Keratinocyte (primary cell): ENCODE results near the gene NDUFA13. TPM values are rescaled to one million over a fixed set of nuclear protein-coding genes. Genes with fewer than 3 reads are reported as not detected.

Experiments used
- DNase-seq: peaks from one replicate; pipeline ENCODE4 v3.0.0-alpha.2; 2011; ENCODE audit warnings: low read depth, missing footprints, low spot score
- FAIRE-seq: peaks from 2 replicates; lab custom pipeline; 2011; peaks lifted over from hg19 to GRCh38; lab: Jason Lieb, UNC
- H2AFZ ChIP-seq: 2 replicates; pipeline ENCODE4 v1.6.0; 2012; ENCODE audit warnings: low read length, control low read depth, inconsistent platforms; ENCODE audit not compliant: control insufficient read depth
- H3K27ac ChIP-seq: 2 replicates; pipeline ENCODE4 v1.5.1; 2011; ENCODE audit warnings: low read length; ENCODE audit not compliant: control insufficient read depth, insufficient read depth
- H3K27me3 ChIP-seq: 3 replicates; pipeline ENCODE4 v1.6.0; 2011; ENCODE audit warnings: low read length; ENCODE audit not compliant: control insufficient read depth, insufficient read depth; ENCODE audit errors: extremely low read depth
- H3K36me3 ChIP-seq, 2 experiments: 2 replicates in 1 of 2; 3 replicates in 1 of 2; pipeline ENCODE4 v1.5.1; 2011; ENCODE audit warnings: low read length in 2 of 2, mild to moderate bottlenecking in 1 of 2; ENCODE audit not compliant: control insufficient read depth in 2 of 2, insufficient read depth in 2 of 2; ENCODE audit errors: extremely low read depth in 1 of 2
- H3K4me1 ChIP-seq: 3 replicates; pipeline ENCODE4 v1.5.1; 2011; ENCODE audit warnings: low read length; ENCODE audit not compliant: control insufficient read depth, insufficient read depth; ENCODE audit errors: extremely low read depth
- H3K4me2 ChIP-seq: 3 replicates; pipeline ENCODE4 v1.6.0; 2011; ENCODE audit warnings: low read depth, low read length; ENCODE audit not compliant: control insufficient read depth, insufficient read depth; ENCODE audit errors: extremely low read depth
- H3K4me3 ChIP-seq, 3 experiments: fragments of 200-600 bp in 1 of 3; sonication (generic) in 1 of 3; 2 replicates in 2 of 3; 3 replicates in 1 of 3; pipeline ENCODE4 v1.5.1; 2011 to 2016; ENCODE audit warnings: low read length in 3 of 3, mild to moderate bottlenecking in 3 of 3, control low read depth in 2 of 3, inconsistent platforms in 1 of 3, low read depth in 1 of 3, mixed read lengths in 1 of 3, mixed run types in 1 of 3, moderate library complexity in 1 of 3; ENCODE audit not compliant: control insufficient read depth in 2 of 3, insufficient read depth in 2 of 3; ENCODE audit errors: extremely low read depth in 1 of 3
- H3K79me2 ChIP-seq: 2 replicates; pipeline ENCODE4 v1.6.0; 2012; ENCODE audit warnings: low read length; ENCODE audit not compliant: control insufficient read depth, insufficient read depth
- H3K9ac ChIP-seq: 3 replicates; pipeline ENCODE4 v1.6.0; 2011; ENCODE audit warnings: low read length; ENCODE audit not compliant: control insufficient read depth, insufficient read depth; ENCODE audit errors: extremely low read depth
- H3K9me1 ChIP-seq: 3 replicates; pipeline ENCODE4 v1.6.0; 2011; ENCODE audit warnings: low read length; ENCODE audit not compliant: control insufficient read depth, insufficient read depth; ENCODE audit errors: extremely low read depth
- H3K9me3 ChIP-seq: 2 replicates; pipeline ENCODE4 v1.5.1; 2012; ENCODE audit warnings: low read depth, low read length; ENCODE audit not compliant: control insufficient read depth
- H4K20me1 ChIP-seq: 3 replicates; pipeline ENCODE4 v1.6.0; 2011; ENCODE audit warnings: low read length; ENCODE audit not compliant: control insufficient read depth, insufficient read depth; ENCODE audit errors: extremely low read depth
- EZH2 ChIP-seq: IDR thresholded peaks from one replicate; pipeline ENCODE4 v1.6.1; 2012; ENCODE audit warnings: inconsistent platforms, mild to moderate bottlenecking, low read length, moderate library complexity
- dilution Hi-C: fragments of 300-500 bp; cut with MboI; formaldehyde crosslinking; loops from one replicate; pipeline ENCODE4 v1.7.0; 2020; ENCODE audit warnings: low sequenced_read_pairs; ENCODE audit not compliant: extremely low pct_ligation_motif_present
- polyA plus RNA-seq, 5 experiments: library from polyadenylated mRNA; depleted of rRNA in 3 of 5; stranded (reverse) in 3 of 5; stranded (forward) in 1 of 5; unstranded in 1 of 5; fragments of >200 nt; gene quantifications; 1 replicate in 1 of 5; 2 replicates in 3 of 5; 3 replicates in 1 of 5; pipeline versions ENCODE4 v1.2.1 to v1.2.3, GENCODE V29; 2011 to 2012; ENCODE audit warnings: missing spikeins in 2 of 5, low read depth in 1 of 5, low replicate concordance in 1 of 5
- TF ChIP-seq, protein P1 (sequence below), 3 experiments: IDR thresholded peaks in 1 of 3; conservative IDR thresholded peaks in 1 of 3; optimal IDR thresholded peaks in 1 of 3; 2 replicates in 2 of 3; 3 replicates in 1 of 3; pipeline versions ENCODE3 to v1.5.1; 2011; ENCODE audit warnings: low read length in 3 of 3, mild to moderate bottlenecking in 3 of 3, moderate library complexity in 2 of 3, control low read depth in 1 of 3, inconsistent platforms in 1 of 3; ENCODE audit not compliant: insufficient read depth in 2 of 3; ENCODE audit errors: extremely low read depth in 1 of 3

The NDUFA13 gene
- polyA plus RNA-seq, 1 donor (not counting 4 experiments of a cell fraction or from before 2014, with no cell fraction given): 343 TPM

DNA sequence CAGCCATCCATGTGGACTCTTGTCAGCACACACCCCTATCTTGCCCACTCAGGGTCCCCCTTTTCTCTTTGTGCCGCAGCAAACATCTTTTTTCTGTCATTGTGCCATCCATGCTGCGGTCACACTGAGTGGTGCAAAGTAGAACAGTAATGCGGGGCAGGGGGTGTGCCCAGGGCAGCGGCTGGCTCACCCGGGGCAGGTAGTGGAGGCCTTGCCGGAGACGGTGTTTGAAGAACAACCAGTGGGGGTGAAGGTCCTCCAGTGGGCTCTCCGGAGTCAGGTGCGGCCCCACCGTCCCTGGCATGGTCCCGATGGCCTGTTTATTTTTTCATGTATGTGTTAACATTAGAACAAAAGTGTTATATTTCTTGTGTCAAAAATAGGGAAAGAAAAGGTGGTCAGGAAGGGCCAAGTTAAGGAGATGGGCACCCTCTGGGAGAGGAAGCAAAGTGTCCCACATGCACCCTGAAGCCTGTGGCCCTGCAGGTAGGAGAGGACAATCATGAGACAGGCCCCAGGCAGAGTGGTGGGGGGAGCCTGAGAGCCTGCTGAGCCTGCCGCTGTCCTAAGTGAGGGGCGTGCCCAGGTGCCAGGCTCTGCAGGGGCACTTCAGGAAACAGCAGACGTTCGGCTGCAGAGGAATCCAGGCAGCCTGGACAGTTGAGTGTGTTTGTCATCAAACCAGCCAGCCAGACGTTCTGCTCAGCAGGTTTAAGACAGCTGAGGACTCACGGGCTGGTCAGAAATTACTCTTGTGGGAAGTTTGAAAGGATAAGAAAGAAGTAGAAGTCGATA lies 13.0 kb upstream of the NDUFA13 start:
- Histone ChIP-seq H3K36me3 (peaks cover 37 to 45% of the 10 kb centered on the region in 2 experiments), H3K4me1 (no peaks in the 10 kb centered on the region), H3K9me3 (no peaks in the 10 kb centered on the region), H3K27ac (no peak overlapping the region), H4K20me1 (no peaks in the 10 kb centered on the region), H2AFZ (no peak overlapping the region), H3K27me3 (no peaks in the 10 kb centered on the region), H3K79me2 (no peaks in the 10 kb centered on the region), H3K4me3 (no peak overlapping the region), H3K9ac (no peak overlapping the region), H3K9me1 (no peaks in the 10 kb centered on the region), H3K4me2 (no peak overlapping the region)
- TF ChIP-seq, protein P1, sequence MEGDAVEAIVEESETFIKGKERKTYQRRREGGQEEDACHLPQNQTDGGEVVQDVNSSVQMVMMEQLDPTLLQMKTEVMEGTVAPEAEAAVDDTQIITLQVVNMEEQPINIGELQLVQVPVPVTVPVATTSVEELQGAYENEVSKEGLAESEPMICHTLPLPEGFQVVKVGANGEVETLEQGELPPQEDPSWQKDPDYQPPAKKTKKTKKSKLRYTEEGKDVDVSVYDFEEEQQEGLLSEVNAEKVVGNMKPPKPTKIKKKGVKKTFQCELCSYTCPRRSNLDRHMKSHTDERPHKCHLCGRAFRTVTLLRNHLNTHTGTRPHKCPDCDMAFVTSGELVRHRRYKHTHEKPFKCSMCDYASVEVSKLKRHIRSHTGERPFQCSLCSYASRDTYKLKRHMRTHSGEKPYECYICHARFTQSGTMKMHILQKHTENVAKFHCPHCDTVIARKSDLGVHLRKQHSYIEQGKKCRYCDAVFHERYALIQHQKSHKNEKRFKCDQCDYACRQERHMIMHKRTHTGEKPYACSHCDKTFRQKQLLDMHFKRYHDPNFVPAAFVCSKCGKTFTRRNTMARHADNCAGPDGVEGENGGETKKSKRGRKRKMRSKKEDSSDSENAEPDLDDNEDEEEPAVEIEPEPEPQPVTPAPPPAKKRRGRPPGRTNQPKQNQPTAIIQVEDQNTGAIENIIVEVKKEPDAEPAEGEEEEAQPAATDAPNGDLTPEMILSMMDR (optimal IDR thresholded peaks at IDR 0.05 in 1 of 3, IDR thresholded peaks at IDR 0.05 in 1 of 3, conservative IDR thresholded peaks at IDR 0.05 in 1 of 3; ENCODE audit: extremely low read depth in 1 of 3, insufficient read depth in 2 of 3, low read length in 3 of 3): no peak
- no peak for TF ChIP-seq EZH2
- no peak for DNase-seq
- no peak for FAIRE-seq
- dilution Hi-C loops: no loop called here

DNA sequence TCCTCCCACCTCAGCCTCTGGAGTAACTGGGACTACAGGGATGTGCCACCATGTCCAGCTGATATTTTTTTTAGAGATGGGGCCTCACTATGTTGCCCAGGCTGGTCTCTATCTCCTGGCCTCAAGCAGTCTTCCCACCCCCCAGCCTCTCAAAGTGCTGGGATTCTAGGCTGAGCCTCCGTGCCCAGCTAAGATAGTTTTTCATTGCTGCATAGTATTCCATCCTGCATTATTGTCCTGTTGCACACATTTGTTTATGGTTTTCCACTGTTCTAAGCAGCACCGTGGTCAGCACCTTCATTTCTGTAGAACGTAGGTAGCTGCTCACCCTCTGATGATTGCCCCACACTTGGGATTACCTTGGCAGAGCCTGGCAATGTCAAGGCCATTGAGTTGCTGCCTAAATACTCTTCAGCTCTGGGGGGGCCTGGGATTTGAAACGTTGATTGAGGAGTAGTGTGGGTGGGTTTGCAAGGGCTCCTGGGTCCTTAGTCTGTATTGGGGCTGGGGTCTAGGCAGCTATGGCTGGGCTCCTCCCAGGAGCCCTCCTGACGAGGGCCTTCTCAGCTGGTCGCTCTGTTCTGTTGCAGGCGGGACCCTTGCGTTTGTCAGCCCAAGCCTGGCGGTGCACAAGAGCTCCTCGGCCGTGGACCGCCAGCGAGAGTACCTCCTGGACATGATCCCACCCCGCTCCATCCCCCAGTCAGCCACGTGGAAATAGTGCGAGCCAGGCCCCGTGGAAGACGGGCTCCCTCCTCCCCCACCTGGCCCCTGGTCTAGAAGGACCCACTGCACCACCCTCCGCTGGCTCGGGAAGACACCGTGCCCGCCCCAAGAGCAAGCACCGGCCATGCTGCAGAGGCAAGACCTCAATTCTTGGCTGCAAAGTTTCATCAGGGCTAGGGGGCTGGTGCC lies 11.0 kb upstream of the NDUFA13 start:
- Histone ChIP-seq H3K36me3 (peaks cover 32 to 34% of the 10 kb centered on the region in 2 experiments), H3K4me2 (no peak overlapping the region), H3K27me3 (no peaks in the 10 kb centered on the region), H3K4me3 (no peak overlapping the region), H3K79me2 (no peaks in the 10 kb centered on the region), H3K9ac (no peak overlapping the region), H3K9me3 (no peaks in the 10 kb centered on the region), H3K27ac (no peak overlapping the region), H4K20me1 (no peaks in the 10 kb centered on the region), H3K4me1 (no peaks in the 10 kb centered on the region), H2AFZ (no peak overlapping the region), H3K9me1 (no peaks in the 10 kb centered on the region)
- DNase-seq: no peak
- dilution Hi-C loops: no loop called here
- no peak for FAIRE-seq
- TF ChIP-seq, protein P1 (optimal IDR thresholded peaks at IDR 0.05 in 1 of 3, IDR thresholded peaks at IDR 0.05 in 1 of 3, conservative IDR thresholded peaks at IDR 0.05 in 1 of 3; ENCODE audit: extremely low read depth in 1 of 3, insufficient read depth in 2 of 3, low read length in 3 of 3): no peak
- no peak for TF ChIP-seq EZH2
